DMS 273 treated with DMSO at 0.1 percent for 48 hours (cell line): ENCODE measurements around the gene ATRN.

Experiments
- DNase-seq: peaks from one replicate; lab custom pipeline; 2025; lab: John Stamatoyannopoulos, UW

The ATRN gene

DNA sequence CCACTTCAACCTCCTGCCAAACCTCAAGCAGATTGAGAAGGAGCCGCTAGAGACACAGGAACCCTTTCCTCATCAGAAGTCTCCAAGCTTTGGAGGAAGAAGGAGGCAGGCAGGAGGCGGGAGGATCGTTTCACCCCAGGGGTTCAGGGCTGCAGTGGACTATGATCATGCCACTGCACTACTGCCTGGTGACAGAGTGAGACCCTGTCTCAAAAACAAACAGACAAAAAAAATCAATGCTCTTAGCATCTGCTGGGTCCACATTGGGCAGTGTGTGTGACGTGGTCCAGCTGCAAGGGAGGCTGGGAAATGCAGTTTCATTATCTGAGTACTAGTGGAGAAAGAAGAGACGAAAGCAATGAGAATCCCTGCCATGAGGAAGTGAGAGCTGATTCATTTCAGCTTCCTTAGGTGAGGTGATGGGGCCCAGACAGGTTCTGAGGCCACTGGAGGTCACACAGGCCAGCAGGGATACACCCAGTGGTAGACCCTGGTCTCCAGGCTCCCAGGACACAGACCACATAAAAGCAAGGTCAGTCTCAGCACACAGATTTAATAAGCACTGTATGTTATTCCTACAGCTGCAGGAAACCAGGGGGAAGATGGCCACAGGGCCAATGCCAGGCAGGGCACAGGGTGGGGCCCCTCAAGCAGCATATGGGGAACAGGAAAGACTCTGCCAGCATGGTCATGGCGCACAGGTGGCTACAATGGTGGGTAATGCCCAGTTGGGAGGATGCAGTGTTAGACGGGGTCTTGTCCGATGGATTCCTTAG is 188.1 kb downstream of the ATRN start:
- no peak for DNase-seq

DNA sequence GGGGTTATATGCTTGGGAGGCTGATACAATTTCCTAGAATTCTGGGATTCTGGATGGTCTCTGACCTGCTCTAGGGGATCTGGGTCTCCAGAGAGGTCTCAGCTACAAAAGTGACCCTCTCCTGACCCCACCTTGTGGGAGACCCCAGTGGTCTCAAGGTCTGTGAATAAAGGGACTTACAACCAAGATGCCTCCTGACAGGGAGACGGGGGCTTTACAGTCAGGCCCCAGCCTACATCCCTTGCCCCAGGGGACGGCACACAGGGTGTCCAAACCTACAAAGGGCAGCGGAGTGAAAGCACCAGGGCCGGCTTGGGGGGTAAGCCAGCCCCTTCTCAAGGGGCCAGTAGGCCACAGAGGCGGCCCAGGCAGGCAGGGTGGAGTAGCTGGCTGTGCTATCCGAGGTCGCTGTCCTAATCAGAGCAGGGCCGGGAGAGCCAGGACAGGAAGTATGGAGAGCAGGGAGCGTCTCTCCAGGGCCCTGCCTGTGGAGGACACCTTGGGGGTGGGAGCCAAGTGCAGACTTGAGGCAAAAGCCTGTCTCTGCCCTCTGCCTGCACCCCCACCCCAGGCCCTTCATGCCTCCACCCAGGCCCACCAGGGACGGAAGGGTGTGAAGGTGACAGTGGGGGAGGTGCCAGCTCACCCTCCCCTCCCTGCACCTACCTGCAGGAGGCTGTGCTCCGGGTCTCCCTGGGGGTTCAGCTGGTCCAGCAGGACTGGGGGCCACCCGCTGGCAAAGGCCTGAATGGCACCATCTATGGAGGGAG is 188.9 kb downstream of the ATRN start:
- DNase-seq = no peak

DNA sequence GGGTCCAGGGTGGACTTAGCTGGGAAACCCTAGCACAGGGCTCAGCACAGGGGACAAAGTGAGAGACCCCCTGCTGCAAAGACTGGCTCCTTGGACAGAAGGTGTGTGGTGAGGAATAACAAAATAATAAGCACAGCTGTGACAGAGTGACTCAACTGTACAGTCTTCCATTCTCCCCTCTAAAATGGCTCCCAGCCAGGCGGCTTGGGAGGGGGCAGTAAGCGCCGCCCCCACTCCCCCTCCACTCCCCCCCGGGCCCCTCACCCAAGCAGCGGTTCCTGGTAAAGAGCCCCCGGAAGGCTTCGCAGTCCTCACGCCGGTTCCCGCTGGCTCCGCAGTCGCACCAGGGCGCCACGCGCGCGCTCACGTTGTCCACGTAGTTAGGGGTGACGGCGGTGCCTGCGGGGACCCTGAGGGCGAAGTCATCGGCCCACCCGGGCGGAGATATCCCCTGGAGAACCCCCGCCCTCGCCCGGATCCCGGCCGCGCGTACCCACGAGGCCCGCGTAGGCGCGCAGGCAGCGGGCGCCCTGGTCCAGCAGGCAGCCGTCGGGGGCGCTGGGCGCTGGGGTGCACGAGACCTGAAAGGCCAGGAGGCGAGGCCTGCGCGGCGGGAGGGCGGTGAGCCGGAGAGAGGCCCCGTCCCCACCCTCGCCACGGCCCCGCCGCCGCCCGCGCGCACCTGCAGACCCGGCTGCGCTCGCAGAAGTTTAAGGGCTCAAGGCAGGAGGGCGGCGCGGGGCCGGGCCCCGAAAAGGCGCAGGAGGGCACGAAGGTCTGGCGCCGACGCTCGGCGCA is 189.6 kb downstream of the ATRN start:
- DNase-seq = no peak

DNA sequence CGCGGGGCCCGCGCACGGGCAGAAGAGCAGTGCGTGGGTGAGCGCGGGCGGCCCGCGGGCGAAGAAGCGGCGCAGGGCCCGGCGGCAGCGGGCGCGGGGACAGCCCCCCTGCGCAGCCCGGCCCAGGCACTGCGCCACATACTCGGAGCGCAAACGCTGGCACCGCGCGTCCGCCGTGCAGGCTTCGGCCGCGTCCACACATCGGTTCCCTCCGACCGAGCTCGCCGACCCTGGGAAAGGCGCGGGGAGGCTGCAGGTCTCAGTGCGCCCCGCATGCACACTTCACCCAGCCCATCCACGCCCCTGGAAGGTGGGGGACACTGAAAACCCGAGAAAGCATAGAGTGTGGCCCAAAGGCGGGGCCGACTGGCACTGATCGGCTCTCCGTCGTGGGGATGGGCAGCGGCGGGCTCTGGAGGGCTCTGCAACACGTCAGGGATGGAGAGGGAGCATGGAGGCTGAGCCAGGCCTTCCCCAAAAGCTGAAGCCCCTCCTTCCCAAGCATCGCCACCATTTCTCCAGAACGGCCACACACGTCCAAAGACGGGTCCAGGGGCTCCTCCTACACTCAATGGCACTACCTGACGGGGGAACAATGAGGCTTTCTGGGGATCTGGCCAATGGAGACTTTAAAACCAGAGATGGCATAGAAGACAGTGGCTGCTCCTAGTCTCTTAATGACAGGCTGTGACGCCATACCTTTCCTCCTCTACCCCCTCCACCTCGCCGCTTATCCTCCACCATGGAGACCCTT is 190.4 kb downstream of the ATRN start:
- no peak for DNase-seq

DNA sequence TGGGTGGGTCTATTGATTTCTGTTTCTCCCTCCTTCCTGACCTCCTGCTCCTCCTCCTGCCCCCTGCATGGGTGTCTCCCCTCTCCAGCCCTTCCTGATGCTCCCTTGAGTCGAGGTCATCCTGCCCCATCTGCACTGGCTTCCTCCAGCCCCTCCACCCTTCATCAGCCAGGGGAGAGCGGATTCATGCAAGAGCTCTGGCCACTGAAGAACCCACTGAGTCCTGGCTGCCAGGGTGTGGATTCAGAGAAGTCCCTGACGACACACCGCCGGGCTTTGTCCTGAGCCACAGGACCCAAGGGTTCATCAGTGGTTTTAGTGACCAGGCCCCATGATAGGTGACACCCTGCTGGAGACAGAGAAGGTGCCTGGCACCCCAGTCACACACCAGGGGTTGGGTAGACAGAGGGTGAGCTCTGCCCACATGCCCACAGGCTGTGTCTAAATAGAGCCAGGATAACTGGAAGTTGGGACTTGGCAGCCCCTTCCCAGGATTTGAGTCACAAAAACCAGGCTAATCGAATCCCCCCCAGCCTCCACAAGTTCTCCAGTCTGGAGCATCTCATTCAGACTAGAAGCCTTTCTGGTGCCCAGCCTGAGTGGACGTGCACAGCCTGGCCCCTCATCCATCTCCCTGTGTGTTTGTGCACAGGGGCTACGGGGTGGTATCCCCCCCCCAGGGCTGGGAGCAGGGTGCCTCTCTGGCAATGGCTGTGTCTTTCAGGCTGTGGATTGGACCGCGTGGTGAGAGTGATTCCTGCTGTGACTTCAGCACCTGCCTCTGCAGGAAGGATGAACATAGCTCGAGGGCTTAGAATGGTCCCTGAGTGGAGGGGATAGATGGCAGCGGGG is 191.2 kb downstream of the ATRN start:
- no peak for DNase-seq

DNA sequence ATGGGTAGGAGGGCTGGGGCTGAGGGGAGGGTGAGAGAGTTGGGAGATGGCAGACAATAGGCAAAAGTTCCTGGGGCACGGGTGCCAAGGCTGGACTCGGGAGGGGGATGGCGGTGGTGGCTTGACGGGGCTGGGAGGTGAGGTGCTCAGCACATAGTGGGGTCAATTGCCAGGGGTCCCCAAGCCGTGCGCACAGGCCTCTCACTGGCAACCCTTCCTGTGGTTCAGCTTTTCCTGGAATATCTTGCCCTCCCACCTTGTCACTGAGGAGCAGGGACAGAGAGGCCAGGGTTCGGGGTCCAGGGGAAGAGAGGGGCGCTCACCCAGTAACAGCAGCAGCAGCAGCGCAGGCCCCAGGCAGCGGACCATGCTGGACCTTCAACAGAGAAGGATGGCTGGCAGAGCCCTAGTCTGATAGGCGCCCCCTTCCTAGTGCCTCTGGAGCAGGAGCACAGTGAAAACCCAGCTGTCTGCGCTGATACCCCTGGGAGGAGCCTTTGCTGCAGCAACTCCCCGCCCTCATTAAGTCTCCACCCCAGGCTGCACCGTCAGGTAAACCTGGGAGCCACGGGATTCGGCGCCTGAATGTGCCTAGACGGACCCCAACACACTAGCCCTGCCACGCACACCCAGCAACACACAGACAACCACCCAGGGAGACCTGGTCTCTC is 192.3 kb downstream of the ATRN start, which contains the start of gene GFRA4:
GFRA4 (minus strand) TSS at position 369 of the 671 bp plus-strand sequence; CDS start at position 369, 0 bp downstream.
- no peak for DNase-seq

DNA sequence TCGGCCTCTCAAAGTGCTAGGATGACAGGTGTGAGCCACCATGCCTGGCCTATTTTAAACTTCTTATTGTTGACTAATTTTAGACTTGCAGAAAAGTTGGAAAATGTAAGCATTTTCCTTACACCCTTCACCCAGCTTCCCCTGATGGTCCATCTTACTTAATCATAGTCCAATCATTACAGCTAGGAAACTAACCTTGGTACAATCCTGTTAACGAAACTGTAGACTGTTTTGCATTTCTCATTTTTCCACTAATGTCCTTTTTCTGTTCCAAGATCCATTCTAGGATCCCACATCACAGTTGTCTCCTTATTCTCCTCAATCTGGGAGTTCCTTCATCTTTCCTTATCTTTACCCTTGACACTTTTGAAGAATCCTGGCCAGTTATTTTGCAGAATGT is 193.0 kb downstream of the ATRN start:
- DNase-seq = no peak

DNA sequence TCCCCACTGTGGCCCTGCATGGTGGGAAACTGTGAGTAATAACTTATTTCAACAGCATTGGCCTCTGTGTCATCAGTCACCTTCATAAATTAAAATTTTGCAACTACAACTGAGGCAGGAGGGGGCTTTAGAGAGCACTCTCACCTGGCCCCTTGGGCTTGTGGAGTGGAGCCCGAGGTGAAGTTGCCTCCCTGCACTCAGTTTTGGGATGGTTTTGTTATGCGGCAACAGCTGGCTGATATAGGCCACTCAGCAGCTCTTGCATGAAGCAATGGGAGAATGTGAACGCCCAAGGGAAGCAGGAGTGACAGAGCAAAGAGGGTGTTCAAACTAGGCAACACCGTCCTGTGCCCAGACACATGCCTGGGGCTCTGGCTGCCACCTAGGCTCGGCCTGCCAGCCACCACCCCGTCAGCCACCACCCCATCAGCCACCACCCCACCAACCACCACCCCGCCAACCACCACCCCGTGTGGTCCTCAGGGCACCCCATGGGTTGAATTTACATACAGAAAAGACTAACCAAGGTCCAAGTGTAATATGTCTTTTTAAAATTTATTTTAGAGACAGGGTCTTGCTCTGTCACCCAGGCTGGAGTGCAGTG is 196.7 kb downstream of the ATRN start:
- no peak for DNase-seq

DNA sequence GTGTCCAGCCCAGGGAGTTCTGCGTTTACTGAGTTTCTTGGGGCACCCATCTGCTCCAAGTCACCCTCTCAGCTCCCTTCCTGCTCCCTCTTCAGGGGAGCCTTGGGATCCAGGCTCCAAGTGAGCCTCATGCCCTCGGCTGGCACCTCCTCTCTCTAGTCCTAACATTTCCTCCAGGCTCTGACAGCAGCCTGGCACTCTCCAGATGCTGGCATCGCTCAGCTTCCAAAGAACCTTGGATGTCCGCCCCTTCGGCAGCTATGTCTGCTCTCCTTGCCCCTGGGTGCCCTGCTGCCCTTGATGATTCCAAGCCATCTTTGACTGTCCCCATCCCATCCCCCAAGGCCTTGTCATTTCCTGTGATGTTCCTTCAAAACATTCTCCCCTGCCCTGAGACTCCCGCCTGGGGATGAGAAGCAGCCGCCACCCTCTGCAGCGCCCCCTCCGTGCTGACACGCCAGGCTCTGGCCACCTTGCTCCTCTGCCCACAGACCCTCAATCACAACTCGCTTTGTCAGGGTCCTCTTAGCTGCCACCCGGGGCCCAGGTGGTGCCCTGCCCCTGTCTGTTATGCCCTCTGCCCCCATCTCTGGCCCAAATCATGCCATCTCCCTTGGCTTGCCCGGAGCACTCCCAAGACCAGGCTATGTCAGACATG is 199.0 kb downstream of the ATRN start:
- no peak for DNase-seq

DNA sequence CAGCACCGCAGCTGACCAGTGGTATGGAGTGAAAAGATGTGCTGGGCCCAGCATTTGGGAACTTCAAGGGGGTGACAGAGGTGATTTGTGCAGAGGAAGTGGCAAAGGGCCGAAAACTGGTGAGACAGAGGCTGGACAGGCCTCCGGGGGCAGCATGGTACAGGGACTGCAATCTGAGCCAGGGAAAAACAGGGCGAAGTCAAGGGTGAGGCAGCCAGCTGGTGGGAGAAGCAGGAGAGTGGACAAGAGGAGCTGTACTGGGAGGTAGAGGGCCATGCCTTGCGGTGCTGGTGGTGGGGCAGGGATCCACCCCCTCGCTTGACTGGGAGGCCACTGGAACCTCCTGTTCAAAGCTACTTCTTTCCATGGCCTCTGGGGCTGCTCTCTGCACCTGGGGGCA is 199.7 kb downstream of the ATRN start:
- no peak for DNase-seq

DNA sequence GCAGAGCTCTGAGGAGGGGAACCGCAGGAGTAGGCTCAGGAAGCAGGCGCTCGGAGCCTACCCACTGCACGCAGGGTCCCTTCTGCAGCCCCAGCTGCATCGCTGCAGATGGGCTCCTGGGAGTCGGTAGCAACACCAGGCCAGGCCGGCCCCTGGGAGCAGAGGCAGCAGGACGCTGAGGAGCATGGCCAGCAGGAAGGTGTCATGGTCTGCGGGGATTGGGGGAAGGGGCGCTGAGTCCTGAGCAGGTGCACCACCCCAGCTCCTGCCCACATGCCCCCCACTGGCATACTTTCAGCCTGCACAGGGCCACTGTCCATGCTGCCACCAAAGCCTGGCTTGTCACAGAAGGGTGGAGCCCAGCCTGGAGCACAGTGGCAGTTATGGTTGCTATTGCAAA is 200.1 kb downstream of the ATRN start:
- DNase-seq = no peak

DNA sequence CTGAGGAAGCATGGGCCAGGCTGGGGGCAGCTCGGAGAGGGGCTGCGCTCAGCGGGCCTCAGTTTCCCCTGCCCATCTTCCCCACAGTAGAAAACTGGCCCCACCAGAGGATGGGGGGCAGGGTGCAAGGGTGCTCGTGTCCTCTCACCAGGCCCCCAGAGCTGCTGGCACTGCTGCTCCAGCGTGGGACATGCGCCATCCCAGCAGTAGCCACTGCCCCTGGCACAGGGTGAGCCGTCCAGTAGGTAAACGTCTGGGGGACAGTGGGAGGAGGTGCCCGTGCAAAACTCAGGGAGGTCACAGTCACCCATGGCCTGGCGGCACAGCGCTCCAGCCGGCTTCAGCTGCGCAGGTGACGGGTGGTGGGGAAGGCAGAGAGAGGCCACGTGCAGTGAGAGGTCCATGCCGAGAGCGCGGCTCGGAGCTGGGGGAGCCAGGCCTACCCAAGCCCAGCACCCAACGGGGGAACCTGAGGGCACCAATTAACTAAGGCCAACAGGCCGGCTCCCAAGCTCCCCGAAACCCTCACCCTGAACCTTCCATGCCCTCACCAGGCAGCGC is 201.2 kb downstream of the ATRN start:
- no peak for DNase-seq

DNA sequence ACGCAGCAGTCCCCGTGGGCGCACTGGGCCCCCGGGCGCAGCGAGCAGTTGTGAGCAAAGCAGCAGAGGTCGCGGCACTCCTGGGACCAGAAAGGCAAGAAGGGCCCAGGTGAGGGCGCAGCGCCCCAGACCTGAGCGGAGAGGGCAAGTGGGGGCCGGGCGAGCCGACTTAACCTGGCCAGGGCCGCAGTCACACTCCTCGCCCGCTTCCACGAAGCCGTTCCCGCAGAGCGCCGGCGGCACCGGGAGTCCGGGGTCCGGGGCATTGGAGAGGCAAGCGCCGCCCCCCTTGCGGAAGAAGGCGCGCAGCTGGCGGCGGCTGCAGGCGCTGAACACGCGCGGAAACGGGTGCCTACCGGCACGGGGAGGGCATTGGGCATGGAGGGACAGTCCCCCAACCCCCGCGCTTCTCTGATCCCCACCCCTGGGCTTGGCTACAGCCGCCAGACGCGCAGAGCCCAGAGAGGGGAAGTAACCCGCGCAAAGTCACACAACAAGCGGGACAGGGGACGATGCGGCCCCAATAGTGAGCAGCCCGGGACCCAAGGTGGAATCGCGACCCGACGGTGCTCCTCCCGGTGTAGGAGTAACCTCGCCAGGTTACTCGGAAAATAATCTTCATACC is 201.8 kb downstream of the ATRN start:
- DNase-seq = no peak

DNA sequence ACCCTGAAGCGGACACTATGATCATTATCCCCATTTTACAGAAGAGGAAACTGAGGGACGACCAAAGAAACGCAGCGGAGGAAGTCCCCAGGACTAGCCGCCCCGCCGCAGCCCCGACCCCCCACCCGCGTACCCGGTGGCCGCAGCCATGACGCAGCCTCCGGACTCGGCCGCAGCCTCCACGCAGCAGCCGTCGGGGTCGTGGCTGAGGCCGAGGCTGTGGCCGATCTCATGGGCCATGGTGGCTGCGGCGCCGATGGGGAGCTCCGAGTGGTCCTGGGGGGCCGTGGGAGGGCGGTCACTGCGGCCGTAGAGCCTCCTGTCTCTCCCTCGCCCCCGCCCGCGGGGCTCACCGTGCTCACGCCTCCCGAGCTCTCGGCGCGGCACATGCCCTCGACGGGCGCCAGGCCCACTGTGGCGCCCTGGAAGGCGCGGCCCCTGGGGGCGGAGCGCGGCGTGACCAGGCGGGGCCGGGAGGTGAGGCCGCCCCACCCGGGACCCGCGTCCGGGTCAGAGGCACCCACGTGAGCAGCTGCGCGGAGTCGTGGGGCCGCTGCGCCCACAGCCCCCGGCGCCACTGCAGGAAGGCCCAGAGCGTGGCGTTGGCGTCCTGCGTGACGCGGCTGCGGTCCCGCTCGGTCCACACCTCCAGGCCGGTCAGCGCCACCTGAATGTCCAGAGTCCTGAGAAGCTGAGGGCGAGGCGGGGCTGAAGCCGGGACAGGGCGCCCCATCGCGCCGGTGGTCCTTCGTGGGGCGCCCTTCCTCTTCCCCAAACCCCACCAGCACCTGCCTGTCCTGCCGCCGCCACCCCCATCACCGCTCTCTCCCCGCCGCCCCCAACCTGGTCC is 202.6 kb downstream of the ATRN start:
- no peak for DNase-seq

DNA sequence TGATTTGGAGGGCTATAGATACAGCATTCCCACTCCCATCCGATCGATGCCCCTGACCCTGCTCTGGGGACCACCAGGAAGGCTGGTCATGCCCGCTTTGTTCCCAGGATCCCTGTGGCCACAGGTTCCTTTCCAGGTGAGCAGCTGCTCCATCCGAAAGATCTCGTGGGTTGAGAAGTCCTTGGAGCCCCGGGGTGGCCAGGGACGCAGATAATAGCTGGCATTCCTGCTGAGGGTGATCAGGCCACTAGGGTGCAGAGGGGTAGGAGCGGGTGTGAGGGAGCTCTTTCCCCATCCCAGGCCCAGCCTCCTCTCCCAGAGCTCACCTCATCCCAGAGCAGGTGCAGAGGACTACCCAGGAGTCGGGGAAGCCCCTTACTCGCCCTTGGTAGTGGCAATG is 203.6 kb downstream of the ATRN start:
- DNase-seq = no peak

DNA sequence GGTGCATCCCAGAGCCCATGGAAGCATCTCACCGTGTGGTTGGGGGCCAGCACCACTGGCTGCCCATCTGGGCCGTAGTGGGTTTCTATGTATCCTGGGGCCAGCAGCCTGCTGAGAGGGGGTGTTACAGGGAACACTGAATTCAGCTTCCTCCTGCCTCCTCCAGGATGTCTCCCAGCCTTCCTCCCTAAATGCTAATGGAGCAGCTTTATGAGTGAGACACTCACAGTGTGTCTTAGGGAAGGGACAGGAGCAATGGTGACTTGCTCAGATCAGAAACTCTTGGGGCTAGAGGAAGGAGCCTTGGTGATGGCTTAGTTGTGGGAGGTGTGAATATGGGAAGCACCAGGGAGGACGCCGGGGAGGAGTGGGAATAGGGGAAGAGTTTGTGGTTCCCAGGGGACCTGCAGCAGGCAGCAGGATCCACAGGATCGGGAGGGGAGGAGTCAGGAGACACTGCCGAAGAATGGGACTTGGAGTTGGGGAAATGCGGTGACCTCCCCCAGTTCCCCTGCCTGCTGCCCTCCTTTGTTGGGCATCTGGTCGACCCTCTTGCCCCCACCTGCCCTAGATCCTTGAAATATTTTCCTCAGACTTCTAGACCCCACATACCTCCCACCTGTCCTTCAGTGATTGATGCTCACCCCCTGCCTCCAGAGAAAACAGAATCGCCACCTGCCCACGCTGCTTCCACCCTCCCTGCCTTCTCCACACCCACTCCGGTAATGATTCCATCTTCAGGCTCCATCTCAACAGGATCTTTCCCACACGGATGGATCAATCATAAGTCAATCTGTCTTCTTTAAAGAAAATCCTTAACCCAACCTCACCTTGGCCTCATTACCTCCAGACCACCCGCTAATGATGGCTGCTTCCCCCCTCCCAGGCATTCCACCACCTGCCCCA is 204.4 kb downstream of the ATRN start:
- DNase-seq = no peak

DNA sequence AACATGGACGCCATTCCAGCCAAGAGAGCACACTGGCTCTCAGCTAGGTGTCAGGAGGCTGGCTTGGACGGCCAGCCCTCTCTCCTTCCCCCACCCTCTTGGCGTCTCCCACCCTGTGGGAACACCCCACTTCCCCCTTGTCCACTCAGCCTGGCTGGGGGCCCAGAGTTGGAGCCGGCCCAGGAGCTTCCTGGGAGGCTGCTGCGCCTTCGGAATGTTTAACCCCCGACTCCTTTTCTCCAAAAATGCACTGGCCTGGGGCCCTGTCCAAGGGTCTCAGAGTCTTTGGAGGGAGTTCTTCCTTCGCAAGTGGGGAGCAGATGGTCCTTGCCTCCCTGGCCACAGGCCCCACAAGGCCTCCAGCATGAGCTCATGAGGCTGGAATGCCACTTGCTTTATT is 206.9 kb downstream of the ATRN start:
- no peak for DNase-seq
